Measurements from ENCODE around the gene CAVIN1. TPM values are rescaled to one million over a fixed set of nuclear protein-coding genes. Genes with fewer than 3 reads are reported as not detected.
A peak's percentile ranks its signal among the peaks of the same experiment; 100 is the strongest.

CAVIN1 gene
- total and polyA plus RNA-seq, 4 donors = 110 to 277 (median 159) TPM

- no peak for TF ChIP-seq CTCF (IDR thresholded peaks at IDR 0.05; ENCODE audit: control extremely low read depth, extremely low read depth)
- WGBS, 2 donors = 61 to 73% methylated on average over 1 of the region's 1 CpG
- no peak for ATAC-seq (ENCODE audit: insufficient read depth, low FRiP score)
Measured at GRCh38 chr17:42460371-42460770, 37.3 kb upstream of the CAVIN1 start.

GRCh38 chr17:42459801-42460281 is 36.8 kb upstream of the CAVIN1 start:
- ATAC-seq (ENCODE audit: insufficient read depth, low FRiP score) (no peak), DNase-seq (peak in 2 of 3 donors; percentile 60 to 74)
- Histone ChIP-seq H3K36me3 (ENCODE audit: control insufficient read depth in 4 of 4, insufficient read depth in 4 of 4, low read length in 4 of 4) (peaks cover 4 to 10% (median 8%) of the 10 kb centered on the region in 4 donors), H3K4me3 (peak overlapping the region; percentile 71), H3K27ac (ENCODE audit: low read depth in 1 of 2, low read length in 1 of 2) (peak overlapping the region; percentile 68 to 93), H3K9me3 (ENCODE audit: control insufficient read depth in 4 of 4, insufficient read depth in 3 of 4, low read length in 3 of 4) (no peaks in the 10 kb centered on the region), H3K9ac (ENCODE audit: insufficient read depth in 1 of 2, low read length in 2 of 2) (peak overlapping the region in 1 of 2 donors; percentile 76), H3K4me1 (ENCODE audit: control insufficient read depth in 5 of 5, insufficient read depth in 5 of 5, low read length in 5 of 5) (peaks cover 2 to 32% (median 14%) of the 10 kb centered on the region in 5 donors), H3K27me3 (ENCODE audit: control insufficient read depth in 3 of 3, insufficient read depth in 3 of 3, low read length in 2 of 3) (no peaks in the 10 kb centered on the region)
- 4 to 8% methylated on average over 6 of the region's 6 CpGs for WGBS, 2 donors
- no peak for TF ChIP-seq CTCF (IDR thresholded peaks at IDR 0.05; ENCODE audit: control extremely low read depth, extremely low read depth)

More at GRCh38 chr17:42460371-42460770, 37.3 kb upstream of the CAVIN1 start:
- Histone ChIP-seq H3K9me3 (ENCODE audit: control insufficient read depth in 4 of 4, insufficient read depth in 3 of 4, low read length in 3 of 4) (no peaks in the 10 kb centered on the region), H3K36me3 (ENCODE audit: control insufficient read depth in 4 of 4, insufficient read depth in 4 of 4, low read length in 4 of 4) (peaks cover 4 to 10% (median 8%) of the 10 kb centered on the region in 4 donors), H3K4me1 (ENCODE audit: control insufficient read depth in 5 of 5, insufficient read depth in 5 of 5, low read length in 5 of 5) (peaks cover 2 to 32% (median 14%) of the 10 kb centered on the region in 5 donors), H3K27ac (ENCODE audit: low read depth in 1 of 2, low read length in 1 of 2) (peak overlapping the region in 1 of 2 donors; percentile 13), H3K27me3 (ENCODE audit: control insufficient read depth in 3 of 3, insufficient read depth in 3 of 3, low read length in 2 of 3) (no peaks in the 10 kb centered on the region), H3K9ac (ENCODE audit: insufficient read depth in 1 of 2, low read length in 2 of 2) (no peak overlapping the region), H3K4me3 (no peak overlapping the region)
- no peak for DNase-seq

- DNase-seq (peak; percentile 52 to 74 (median 71)), ATAC-seq (ENCODE audit: insufficient read depth, low FRiP score) (no peak)
- H3K9ac ChIP-seq (ENCODE audit: insufficient read depth in 1 of 2, low read length in 2 of 2) = peak overlapping the region; percentile 76 to 80
- H3K9me3 ChIP-seq (ENCODE audit: control insufficient read depth in 4 of 4, insufficient read depth in 3 of 4, low read length in 3 of 4) = no peaks in the 10 kb centered on the region
- peak; percentile 2 for TF ChIP-seq CTCF (IDR thresholded peaks at IDR 0.05; ENCODE audit: control extremely low read depth, extremely low read depth)
- H3K27ac ChIP-seq (ENCODE audit: low read depth in 1 of 2, low read length in 1 of 2) = peak overlapping the region; percentile 86 to 93
- 5 to 9% methylated on average over 11 of the region's 11 CpGs for WGBS, 2 donors
- no peaks in the 10 kb centered on the region for H3K27me3 ChIP-seq (ENCODE audit: control insufficient read depth in 3 of 3, insufficient read depth in 3 of 3, low read length in 2 of 3)
- H3K4me1 ChIP-seq (ENCODE audit: control insufficient read depth in 5 of 5, insufficient read depth in 5 of 5, low read length in 5 of 5) = peaks cover 2 to 32% (median 14%) of the 10 kb centered on the region in 5 donors
- peak overlapping the region; percentile 71 for H3K4me3 ChIP-seq
- peaks cover 4 to 10% (median 8%) of the 10 kb centered on the region in 4 donors for H3K36me3 ChIP-seq (ENCODE audit: control insufficient read depth in 4 of 4, insufficient read depth in 4 of 4, low read length in 4 of 4)
Measured at GRCh38 chr17:42459256-42459800, 36.3 kb upstream of the CAVIN1 start.

All from lung (tissue), 12 donors.